Small intestine (tissue), 7 donors: ENCODE results near the gene CRYGB. TPM values are rescaled to one million over a fixed set of nuclear protein-coding genes. Genes with fewer than 3 reads are reported as not detected.
A peak's percentile ranks its signal among the peaks of the same experiment; 100 is the strongest.

Experiments
- DNase-seq, 2 donors: peaks; one replicate each; pipeline versions ENCODE4 v3.0.0 to v3.0.0-alpha.2; 2013
- FAIRE-seq: peaks from 2 replicates; lab custom pipeline; 2012; peaks lifted over from hg19 to GRCh38; lab: Jason Lieb, UNC
- H3K27ac ChIP-seq, 3 donors: one replicate each; pipeline ENCODE4 v1.5.1; 2013; ENCODE audit warnings: low read length in 2 of 3, mild to moderate bottlenecking in 2 of 3, control low read depth in 1 of 3, inconsistent platforms in 1 of 3, low read depth in 1 of 3, moderate library complexity in 1 of 3
- H3K27me3 ChIP-seq, 3 donors: one replicate each; pipeline ENCODE4 v1.6.1; 2013; ENCODE audit warnings: low read length in 3 of 3, inconsistent platforms in 1 of 3; ENCODE audit not compliant: control insufficient read depth in 3 of 3, insufficient read depth in 3 of 3
- H3K36me3 ChIP-seq, 3 donors: one replicate each; pipeline ENCODE4 v1.6.1; 2013; ENCODE audit warnings: low read length in 3 of 3, inconsistent platforms in 1 of 3, low read depth in 1 of 3, mild to moderate bottlenecking in 1 of 3, moderate library complexity in 1 of 3; ENCODE audit not compliant: control insufficient read depth in 3 of 3, insufficient read depth in 2 of 3
- H3K4me1 ChIP-seq, 3 donors: one replicate each; pipeline ENCODE4 v1.6.1; 2013; ENCODE audit warnings: low read length in 2 of 3, inconsistent platforms in 1 of 3, low read depth in 1 of 3, mild to moderate bottlenecking in 1 of 3, moderate library complexity in 1 of 3; ENCODE audit not compliant: control insufficient read depth in 3 of 3, insufficient read depth in 2 of 3
- H3K4me3 ChIP-seq, 3 donors: one replicate each; pipeline ENCODE4 v1.5.1; 2013; ENCODE audit warnings: low read length in 3 of 3, control low read depth in 1 of 3, inconsistent platforms in 1 of 3, low read depth in 1 of 3, mild to moderate bottlenecking in 1 of 3, moderate library complexity in 1 of 3
- H3K9me3 ChIP-seq, 2 donors: one replicate each; pipeline ENCODE4 v1.6.1; 2013; ENCODE audit warnings: low read depth in 1 of 2, low read length in 1 of 2; ENCODE audit not compliant: control insufficient read depth in 2 of 2, insufficient read depth in 1 of 2
- WGBS, 3 donors: extraction: QIAGEN DNeasy Blood & Tissue Kit; methylation state at CpG; one replicate each; pipeline ENCODE4 v1.1.7; 2013; 5-methylcytosine and 5-hydroxymethylcytosine counted together
- polyA plus RNA-seq, 4 donors: library from polyadenylated mRNA; stranded (reverse) in 3 of 4; unstranded in 1 of 4; fragments of 200-250 nt in 3 of 4; fragments of 120-200 nt in 1 of 4; gene quantifications; one replicate each; pipeline versions ENCODE4 v1.2.1 to v1.2.3, GENCODE V29; 2013
- donor health status: healthy with polysubstance abuse.
- donor health status: control.
- donor health status: control.
- donor health status: Bipolar disorder and iron deficiency.
- donor health status: healthy.

CRYGB gene
- polyA plus RNA-seq, 4 donors, result not detected

GRCh38 chr2:208183972-208184705, 38.2 kb upstream of the CRYGB start:
- DNase-seq (no peak), FAIRE-seq (no peak)
- WGBS, 3 donors, result 38 to 57% (median 55%) methylated on average over 12 of the region's 12 CpGs
- no peaks in the 10 kb centered on the region for H3K4me1 ChIP-seq
- no peak overlapping the region for H3K4me3 ChIP-seq
- H3K27me3 ChIP-seq, result peaks cover 0 to 3% (median 0%) of the 10 kb centered on the region in 3 donors
- no peaks in the 10 kb centered on the region for H3K9me3 ChIP-seq
- no peaks in the 10 kb centered on the region for H3K36me3 ChIP-seq
- H3K27ac ChIP-seq, result no peak overlapping the region

GRCh38 chr2:208183526-208183925, 37.6 kb upstream of the CRYGB start:
- Histone ChIP-seq H3K4me1 (no peaks in the 10 kb centered on the region), H3K27me3 (peaks cover 0 to 3% (median 0%) of the 10 kb centered on the region in 3 donors), H3K36me3 (no peaks in the 10 kb centered on the region), H3K4me3 (no peak overlapping the region), H3K9me3 (no peaks in the 10 kb centered on the region), H3K27ac (no peak overlapping the region)
- no peak for DNase-seq
- no peak for FAIRE-seq
- 57 to 82% (median 75%) methylated on average over 7 of the region's 7 CpGs for WGBS, 3 donors

GRCh38 chr2:208182835-208183234, 36.9 kb upstream of the CRYGB start:
- Histone ChIP-seq H3K36me3 (no peaks in the 10 kb centered on the region), H3K27me3 (peaks cover 0 to 3% (median 0%) of the 10 kb centered on the region in 3 donors), H3K4me1 (no peaks in the 10 kb centered on the region), H3K4me3 (no peak overlapping the region), H3K9me3 (no peaks in the 10 kb centered on the region), H3K27ac (no peak overlapping the region)
- WGBS, 3 donors, result 75 to 86% (median 81%) methylated on average over 3 of the region's 3 CpGs
- FAIRE-seq, result no peak
- DNase-seq, result no peak

GRCh38 chr2:208179028-208179609, 33.2 kb upstream of the CRYGB start:
- 41 to 54% (median 48%) methylated on average over 4 of the region's 4 CpGs for WGBS, 3 donors
- FAIRE-seq (no peak), DNase-seq (peak in 1 of 2 donors; percentile 29)
- Histone ChIP-seq H3K4me1 (no peaks in the 10 kb centered on the region), H3K27me3 (peaks cover 0 to 3% (median 0%) of the 10 kb centered on the region in 3 donors), H3K4me3 (no peak overlapping the region), H3K9me3 (no peaks in the 10 kb centered on the region), H3K36me3 (no peaks in the 10 kb centered on the region), H3K27ac (no peak overlapping the region)

- FAIRE-seq (no peak), DNase-seq (no peak)
- Histone ChIP-seq H3K4me3 (no peak overlapping the region), H3K4me1 (no peaks in the 10 kb centered on the region), H3K27ac (no peak overlapping the region), H3K27me3 (no peaks in the 10 kb centered on the region), H3K9me3 (no peaks in the 10 kb centered on the region), H3K36me3 (no peaks in the 10 kb centered on the region)
- WGBS, 3 donors, result 72 to 83% (median 77%) methylated on average over 6 of the region's 6 CpGs
These were observed 29.8 kb upstream of the CRYGB start for GRCh38 chr2:208175840-208176153.

- Histone ChIP-seq H3K4me1 (no peaks in the 10 kb centered on the region), H3K27ac (no peak overlapping the region), H3K27me3 (no peaks in the 10 kb centered on the region), H3K9me3 (no peaks in the 10 kb centered on the region), H3K36me3 (no peaks in the 10 kb centered on the region), H3K4me3 (no peak overlapping the region)
- peak; percentile 80 to 88 for DNase-seq
- 35 to 42% (median 40%) methylated on average over 20 to 21 of the region's 21 CpGs for WGBS, 3 donors
- no peak for FAIRE-seq
These were observed 29.3 kb upstream of the CRYGB start for GRCh38 chr2:208175069-208175839.

GRCh38 chr2:208174144-208174543, 28.2 kb upstream of the CRYGB start:
- H3K4me3 ChIP-seq, result no peak overlapping the region
- FAIRE-seq (no peak), DNase-seq (no peak)
- WGBS, 3 donors, result 79 to 83% (median 82%) methylated on average over 9 of the region's 9 CpGs
- no peaks in the 10 kb centered on the region for H3K27me3 ChIP-seq
- no peaks in the 10 kb centered on the region for H3K9me3 ChIP-seq
- H3K4me1 ChIP-seq, result no peaks in the 10 kb centered on the region
- H3K36me3 ChIP-seq, result no peaks in the 10 kb centered on the region
- H3K27ac ChIP-seq, result no peak overlapping the region

- Histone ChIP-seq H3K9me3 (no peaks in the 10 kb centered on the region), H3K36me3 (no peaks in the 10 kb centered on the region), H3K27ac (no peak overlapping the region), H3K4me3 (no peak overlapping the region), H3K27me3 (no peaks in the 10 kb centered on the region), H3K4me1 (no peaks in the 10 kb centered on the region)
- DNase-seq, result no peak
- WGBS, 3 donors, result 59 to 71% (median 66%) methylated on average over 4 of the region's 4 CpGs
- FAIRE-seq, result no peak
These were observed 26.2 kb upstream of the CRYGB start for GRCh38 chr2:208172125-208172524.
